ENCODE results near the gene ORC5.
"Not testable (repeated sequence)": the region's sequence is repeated elsewhere in the genome, so short reads cannot be mapped to it uniquely, and the experiment has no call there.

DNA sequence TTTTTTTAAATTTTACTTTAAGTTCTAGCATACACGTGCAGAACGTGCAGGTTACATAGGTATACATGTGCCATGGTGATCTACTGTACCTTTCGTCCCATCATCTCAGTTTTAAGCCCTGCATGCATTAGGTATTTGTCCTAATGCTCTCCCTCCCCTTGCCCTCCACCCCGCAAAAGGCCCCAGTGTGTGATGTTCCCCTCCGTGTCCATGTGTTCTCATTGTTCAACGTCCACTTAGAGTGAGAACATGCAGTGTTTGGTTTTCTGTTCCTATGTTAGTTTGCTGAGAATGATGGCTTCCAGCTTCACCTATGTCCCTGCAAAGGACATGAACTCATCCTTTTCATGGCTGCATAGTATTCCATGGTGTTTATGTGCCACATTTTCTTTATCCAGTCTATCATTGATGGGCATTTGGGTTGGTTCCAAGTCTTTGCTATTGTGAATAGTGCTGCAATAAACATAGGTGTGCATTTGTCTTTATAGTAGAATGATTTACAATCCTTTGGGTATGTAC, 30.2 kb downstream of the ORC5 start:
- TF ChIP-seq, protein P1, sequence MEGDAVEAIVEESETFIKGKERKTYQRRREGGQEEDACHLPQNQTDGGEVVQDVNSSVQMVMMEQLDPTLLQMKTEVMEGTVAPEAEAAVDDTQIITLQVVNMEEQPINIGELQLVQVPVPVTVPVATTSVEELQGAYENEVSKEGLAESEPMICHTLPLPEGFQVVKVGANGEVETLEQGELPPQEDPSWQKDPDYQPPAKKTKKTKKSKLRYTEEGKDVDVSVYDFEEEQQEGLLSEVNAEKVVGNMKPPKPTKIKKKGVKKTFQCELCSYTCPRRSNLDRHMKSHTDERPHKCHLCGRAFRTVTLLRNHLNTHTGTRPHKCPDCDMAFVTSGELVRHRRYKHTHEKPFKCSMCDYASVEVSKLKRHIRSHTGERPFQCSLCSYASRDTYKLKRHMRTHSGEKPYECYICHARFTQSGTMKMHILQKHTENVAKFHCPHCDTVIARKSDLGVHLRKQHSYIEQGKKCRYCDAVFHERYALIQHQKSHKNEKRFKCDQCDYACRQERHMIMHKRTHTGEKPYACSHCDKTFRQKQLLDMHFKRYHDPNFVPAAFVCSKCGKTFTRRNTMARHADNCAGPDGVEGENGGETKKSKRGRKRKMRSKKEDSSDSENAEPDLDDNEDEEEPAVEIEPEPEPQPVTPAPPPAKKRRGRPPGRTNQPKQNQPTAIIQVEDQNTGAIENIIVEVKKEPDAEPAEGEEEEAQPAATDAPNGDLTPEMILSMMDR (conservative IDR thresholded peaks at IDR 0.05; ENCODE audit: low read depth in 2 of 2): not testable (repeated sequence)
- TF ChIP-seq EZH2 (IDR thresholded peaks at IDR 0.05; ENCODE audit: low read depth, unreplicated experiment): not testable (repeated sequence)
